Measurements from ENCODE around the gene SPACA4. TPM values are rescaled to one million over a fixed set of nuclear protein-coding genes. Genes with fewer than 3 reads are reported as not detected.

SPACA4 gene, protein sequence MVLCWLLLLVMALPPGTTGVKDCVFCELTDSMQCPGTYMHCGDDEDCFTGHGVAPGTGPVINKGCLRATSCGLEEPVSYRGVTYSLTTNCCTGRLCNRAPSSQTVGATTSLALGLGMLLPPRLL
- total RNA-seq, result not detected

DNA sequence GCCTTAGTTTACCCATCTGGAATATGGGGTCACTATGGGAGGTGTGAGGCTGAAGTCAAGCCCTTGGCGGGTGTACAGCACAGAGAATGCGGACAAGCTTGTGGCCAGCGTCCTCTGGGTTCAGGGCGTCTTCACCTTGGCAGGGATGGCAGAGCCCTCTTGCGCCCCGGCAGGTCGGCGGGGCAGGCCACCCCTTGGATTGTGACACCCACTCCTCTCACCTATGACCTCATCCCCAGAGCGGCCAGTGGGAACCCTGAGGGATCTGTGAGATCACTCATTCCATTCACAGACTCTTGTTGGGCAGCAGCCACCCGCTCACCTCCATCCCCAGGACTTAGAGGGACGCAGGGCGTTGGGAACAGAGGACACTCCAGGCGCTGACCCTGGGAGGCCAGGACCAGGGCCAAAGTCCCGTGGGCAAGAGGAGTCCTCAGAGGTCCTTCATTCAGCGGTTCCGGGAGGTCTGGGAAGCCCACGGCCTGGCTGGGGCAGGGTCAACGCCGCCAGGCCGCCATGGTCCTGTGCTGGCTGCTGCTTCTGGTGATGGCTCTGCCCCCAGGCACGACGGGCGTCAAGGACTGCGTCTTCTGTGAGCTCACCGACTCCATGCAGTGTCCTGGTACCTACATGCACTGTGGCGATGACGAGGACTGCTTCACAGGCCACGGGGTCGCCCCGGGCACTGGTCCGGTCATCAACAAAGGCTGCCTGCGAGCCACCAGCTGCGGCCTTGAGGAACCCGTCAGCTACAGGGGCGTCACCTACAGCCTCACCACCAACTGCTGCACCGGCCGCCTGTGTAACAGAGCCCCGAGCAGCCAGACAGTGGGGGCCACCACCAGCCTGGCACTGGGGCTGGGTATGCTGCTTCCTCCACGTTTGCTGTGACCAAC is at the start of gene SPACA4:
Gene SPACA4, plus strand, starts transcription at position 280 of the 896 bp plus-strand sequence. Its CDS starts 237 bp downstream, at position 517.

DNA sequence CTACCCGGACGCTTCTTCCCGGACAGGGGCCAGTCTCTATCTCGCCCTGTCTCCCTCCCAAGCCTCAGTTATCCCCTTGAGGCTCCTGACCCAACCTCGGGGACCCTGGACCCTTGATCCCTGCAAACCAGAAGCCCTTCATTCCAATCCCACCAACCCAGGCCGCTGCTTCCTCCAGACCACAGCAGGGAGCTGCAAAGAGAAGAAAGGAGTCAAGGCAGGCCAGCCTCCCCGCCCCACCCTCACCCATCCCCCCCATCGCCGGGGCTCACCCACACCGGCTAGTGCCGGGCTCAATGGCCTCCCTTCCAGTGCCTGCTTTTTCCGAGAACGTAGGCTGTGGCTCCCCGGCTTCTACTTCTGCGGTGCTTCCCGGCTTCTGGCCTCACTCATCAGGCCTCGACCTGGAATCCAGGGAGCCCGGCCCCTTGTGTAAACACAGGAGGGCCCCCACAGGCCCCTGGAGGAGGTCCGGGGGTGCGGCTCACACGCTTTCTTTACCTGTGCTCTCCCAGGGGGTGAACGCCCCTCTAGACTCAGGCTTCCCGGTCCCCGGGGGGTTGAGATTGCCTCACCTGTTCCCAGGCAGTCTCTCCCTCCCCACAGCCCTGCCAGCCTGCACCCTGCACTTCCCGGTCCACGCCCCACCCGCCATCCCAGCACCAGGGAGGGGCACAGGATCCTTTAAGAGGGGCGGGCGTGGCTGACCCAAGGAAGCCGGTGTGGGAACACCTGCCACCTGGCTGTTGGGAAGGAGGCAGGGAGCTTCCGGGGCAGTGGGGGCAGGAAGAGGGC is 8.1 kb downstream of the SPACA4 start, which contains the start of gene FAM83E:
Gene FAM83E, minus strand, starts transcription at position 641 of the 795 bp plus-strand sequence. CDS start 1,704 bp downstream, outside the sequence.

DNA sequence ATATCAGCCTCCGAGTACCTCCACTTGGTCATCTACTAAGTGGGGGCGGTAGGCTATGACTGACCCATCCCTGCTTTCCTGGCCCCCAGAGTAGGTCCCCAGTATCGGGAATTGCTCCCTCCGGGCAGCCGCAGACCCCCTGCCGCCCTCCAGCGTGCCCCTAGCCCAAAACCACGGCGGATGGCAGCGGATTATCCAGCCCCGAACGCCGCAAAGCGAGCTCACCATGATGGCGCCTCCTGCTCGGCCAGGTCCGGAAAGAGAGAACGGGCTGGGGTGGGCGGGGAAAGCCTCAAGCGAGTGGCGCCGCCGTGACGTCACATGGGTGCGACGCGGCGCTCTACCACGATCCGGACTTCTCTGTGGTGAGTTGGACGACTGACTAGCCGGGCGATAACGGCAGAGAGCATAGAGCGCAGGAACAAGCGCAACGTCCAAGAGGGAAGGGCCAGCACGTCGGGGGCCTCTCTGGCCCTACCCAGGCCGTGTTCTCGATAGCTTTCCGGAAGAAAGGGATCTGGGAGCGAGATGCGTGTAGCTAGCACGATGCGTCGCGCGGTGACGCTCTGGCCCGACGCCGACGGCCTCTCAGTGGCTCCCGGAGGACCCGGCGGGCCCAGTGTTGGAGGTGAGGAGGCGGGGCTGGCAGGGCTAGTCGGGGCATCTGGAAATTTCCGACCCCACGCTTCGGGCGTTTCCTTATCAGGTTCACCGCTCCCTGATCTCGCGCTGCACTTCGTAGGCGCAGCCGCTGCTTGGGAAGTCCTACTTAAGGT is 12.6 kb downstream of the SPACA4 start, which contains the start of the genes RPL18 and SPHK2:
Gene RPL18, minus strand, starts transcription at position 263 of the 776 bp plus-strand sequence. Its CDS starts 35 bp downstream, at position 228.
Gene SPHK2, plus strand, starts transcription at position 591 of the 776 bp plus-strand sequence. CDS start 1,009 bp downstream, outside the sequence.

DNA sequence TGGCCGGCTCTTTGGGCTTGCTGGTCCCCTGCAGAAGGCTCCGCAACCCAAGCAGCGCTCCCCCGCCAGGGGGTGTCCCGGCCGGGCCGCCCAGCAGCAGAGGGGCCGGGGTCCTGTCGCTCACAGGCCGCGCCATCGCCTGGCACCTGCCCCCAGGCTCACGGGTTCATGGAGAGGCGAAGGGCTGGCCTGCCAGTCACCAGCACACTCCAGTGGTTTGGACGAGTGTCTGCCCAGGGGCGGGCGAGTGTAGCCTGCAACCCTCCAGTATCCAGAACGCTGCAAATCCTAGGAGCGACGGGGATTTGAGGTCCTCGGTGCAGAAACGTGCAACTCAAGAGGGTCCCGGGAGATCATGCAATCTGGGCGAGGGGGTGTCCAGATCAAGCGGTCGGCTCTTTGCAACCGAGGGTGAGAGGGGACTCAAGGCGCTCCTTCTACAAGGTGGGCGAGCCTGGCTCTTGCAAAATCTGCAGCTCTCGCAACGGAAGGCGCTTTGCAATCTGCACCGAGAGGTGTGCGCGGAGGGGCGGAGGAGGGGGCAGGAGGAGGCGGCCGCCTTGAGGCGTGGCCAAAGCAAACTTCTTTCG is 30.4 kb downstream of the SPACA4 start, which contains the start of gene DBP:
Gene DBP, minus strand, starts transcription at position 521 of the 590 bp plus-strand sequence. Its CDS starts 385 bp downstream, at position 136.

DNA sequence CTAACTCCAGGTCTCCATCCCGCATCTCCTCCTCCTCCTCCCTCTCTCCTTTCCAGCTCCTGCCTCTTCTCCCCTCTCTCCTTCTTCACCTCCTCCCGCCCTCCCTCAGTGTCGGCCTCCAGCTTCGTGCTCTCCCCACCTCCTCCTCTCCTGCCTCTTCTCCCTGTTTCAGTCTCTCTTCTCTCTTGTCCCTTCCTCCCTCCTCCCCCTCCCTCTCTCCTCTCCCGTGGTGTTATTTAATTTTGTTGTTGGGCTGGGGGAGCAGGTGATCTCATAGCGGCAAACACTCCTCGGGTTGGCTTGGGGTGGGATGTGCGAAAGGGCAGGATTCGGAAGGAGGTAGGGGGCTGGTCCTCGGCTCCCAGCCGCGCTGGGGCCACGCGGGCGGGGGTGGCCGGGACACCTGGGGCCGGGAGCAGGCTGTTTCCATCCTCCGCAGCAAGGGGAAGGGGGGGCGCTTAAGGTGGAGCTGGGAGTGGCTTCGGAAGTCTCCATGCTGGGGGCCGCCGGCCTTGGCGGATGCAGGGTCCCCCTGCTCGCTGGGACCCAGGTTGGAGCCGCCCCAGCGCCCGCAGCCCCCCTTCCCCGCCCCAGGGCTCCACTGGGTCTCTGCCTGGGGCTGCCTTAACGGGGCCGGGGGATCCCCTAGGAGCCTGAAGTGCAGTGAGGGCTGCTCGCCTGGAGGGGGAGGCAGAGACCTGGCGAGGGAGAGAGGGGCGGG is 39.6 kb downstream of the SPACA4 start, which contains the start of gene CA11:
Gene CA11, minus strand, starts transcription at position 187 of the 721 bp plus-strand sequence. CDS start 555 bp downstream, outside the sequence.

Other genes with a start within 250 kb of the SPACA4 start
- gene TMEM143, start 242.8 kb upstream of the SPACA4 start, total RNA-seq, result 2.8 TPM
- gene SYNGR4, start 242.4 kb upstream of the SPACA4 start, total RNA-seq, result not detected
- 72.3 TPM for gene KDELR1, start 215.2 kb upstream of the SPACA4 start, total RNA-seq
- 4.3 TPM for gene GRIN2D, start 213.1 kb upstream of the SPACA4 start, total RNA-seq
- gene GRWD1, start 160.8 kb upstream of the SPACA4 start, total RNA-seq, result 26.2 TPM
- gene KCNJ14, start 151.2 kb upstream of the SPACA4 start, total RNA-seq, result 1.6 TPM
- 72.9 TPM for gene CYTH2, start 137.4 kb upstream of the SPACA4 start, total RNA-seq
- gene LMTK3, start 94.9 kb upstream of the SPACA4 start, total RNA-seq, result 6.1 TPM
- 1.1 TPM for gene SULT2B1, start 54.6 kb upstream of the SPACA4 start, total RNA-seq
- gene FAM83E, start 8.3 kb downstream of the SPACA4 start, total RNA-seq, result 1.4 TPM
- gene RPL18, start 12.4 kb downstream of the SPACA4 start, total RNA-seq, result 1,106 TPM
- gene SPHK2, start 12.8 kb downstream of the SPACA4 start, total RNA-seq, result 12.5 TPM
- gene DBP, start 30.6 kb downstream of the SPACA4 start, total RNA-seq, result 26.7 TPM
- 6.4 TPM for gene CA11, start 39.4 kb downstream of the SPACA4 start, total RNA-seq
- gene NTN5, start 66.3 kb downstream of the SPACA4 start, total RNA-seq, result 1.6 TPM
- 0.44 TPM for gene FUT2, start 89.2 kb downstream of the SPACA4 start, total RNA-seq
- 4.2 TPM for gene MAMSTR, start 113.0 kb downstream of the SPACA4 start, total RNA-seq
- 11.4 TPM for gene RASIP1, start 133.9 kb downstream of the SPACA4 start, total RNA-seq
- gene IZUMO1, start 140.2 kb downstream of the SPACA4 start, total RNA-seq, result not detected
- 1.9 TPM for gene FUT1, start 145.9 kb downstream of the SPACA4 start, total RNA-seq
- gene FGF21, start 148.8 kb downstream of the SPACA4 start, total RNA-seq, result not detected
- gene BCAT2, start 204.3 kb downstream of the SPACA4 start, total RNA-seq, result 27.3 TPM
- gene HSD17B14, start 229.7 kb downstream of the SPACA4 start, total RNA-seq, result 13.8 TPM